SK-MEL-5 (cell line): Measurements from ENCODE around the gene JMJD8. TPM values are rescaled to one million over a fixed set of nuclear protein-coding genes. Genes with fewer than 3 reads are reported as not detected.
A peak's percentile ranks its signal among the peaks of the same experiment; 100 is the strongest.

Experiments used
- DNase-seq: peaks from one replicate; pipeline ENCODE4 v3.0.0-alpha.2; 2016; ENCODE audit warnings: low read depth, low spot score
- in situ Hi-C: cut with HindIII; loops from 2 replicates; pipeline ENCODE4 v1.10.0; 2016; ENCODE audit warnings: low sequenced_read_pairs, high pct_unique_total_duplicates, low pct_unique_long_range_greater_than_20kb
- total RNA-seq: library from RNA; depleted of rRNA; stranded (reverse); fragments of >200 nt; shearing (Covaris generic); gene quantifications from 2 replicates; pipeline ENCODE4 v1.2.3, GENCODE V29; 2014

Gene JMJD8
- total RNA-seq, 1 experiment from 2014 or later, result 52.0 TPM

DNA sequence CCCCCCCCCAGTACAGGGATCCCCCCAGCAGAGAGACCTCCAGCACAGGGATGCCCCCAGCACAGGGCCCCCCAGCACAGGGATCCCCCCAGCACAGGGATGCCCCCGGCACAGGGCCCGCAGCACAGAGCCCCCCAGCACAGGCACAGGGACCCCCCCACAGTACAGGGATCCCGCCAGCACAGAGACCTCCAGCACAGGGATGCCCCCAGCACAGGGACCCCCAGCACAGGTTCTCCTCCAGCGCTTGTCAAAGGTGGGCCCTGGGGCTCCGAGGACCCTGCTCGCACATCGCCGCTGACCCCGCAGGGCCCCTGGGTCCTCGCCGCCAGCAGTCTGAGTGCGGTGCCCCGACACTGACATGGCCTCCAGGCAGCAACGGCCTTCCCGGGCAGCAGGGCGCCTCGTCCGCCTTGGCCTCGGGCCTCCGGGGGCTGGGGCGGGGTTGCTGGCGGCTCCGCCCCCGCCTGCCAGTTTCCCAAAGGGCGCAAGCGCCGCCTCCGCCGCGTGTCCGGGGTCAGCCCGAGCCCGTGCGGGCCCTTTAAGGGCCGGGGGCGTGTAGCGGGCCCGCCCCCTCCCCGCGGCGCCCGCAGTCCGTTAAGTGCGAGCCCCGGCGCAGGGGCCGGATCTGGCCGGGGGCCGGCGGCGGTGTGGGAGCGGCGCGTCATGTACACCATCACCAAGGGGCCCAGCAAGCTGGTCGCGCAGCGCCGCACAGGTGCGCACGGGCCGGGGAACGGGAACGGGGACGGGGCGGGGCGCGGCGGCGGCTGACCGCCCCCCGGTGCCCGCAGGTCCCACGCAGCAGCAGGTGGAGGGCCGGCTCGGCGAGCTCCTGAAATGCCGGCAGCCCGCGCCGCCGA lies 42.6 kb downstream of the JMJD8 start, which contains the start of gene MCRIP2:
MCRIP2 (plus strand) TSS at position 503 of the 863 bp plus-strand sequence; CDS start at position 667, 164 bp downstream.
- in situ Hi-C loops, result no loop called here
- DNase-seq, result peak; percentile 71

DNA sequence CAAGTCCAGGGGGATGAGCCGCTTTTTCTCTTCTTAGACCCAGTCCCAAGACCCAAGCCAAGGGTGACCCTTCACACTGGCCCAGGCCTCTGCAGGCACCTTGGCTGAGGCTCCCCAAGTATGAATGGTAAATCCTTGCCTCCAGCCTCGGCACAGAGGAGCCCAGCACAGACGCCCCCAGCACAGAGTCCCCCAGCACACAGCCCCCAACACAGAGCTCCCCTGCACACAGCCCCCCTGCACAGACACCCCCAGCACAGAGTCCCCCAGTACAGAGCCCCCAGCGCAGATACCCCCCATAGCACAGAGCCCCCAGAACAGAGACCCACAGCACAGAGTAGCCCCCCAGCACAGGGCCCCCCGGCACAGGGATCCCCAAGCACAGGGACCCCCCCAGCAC lies 43.5 kb downstream of the JMJD8 start:
- DNase-seq, result no peak
- in situ Hi-C loops, result no loop called here

DNA sequence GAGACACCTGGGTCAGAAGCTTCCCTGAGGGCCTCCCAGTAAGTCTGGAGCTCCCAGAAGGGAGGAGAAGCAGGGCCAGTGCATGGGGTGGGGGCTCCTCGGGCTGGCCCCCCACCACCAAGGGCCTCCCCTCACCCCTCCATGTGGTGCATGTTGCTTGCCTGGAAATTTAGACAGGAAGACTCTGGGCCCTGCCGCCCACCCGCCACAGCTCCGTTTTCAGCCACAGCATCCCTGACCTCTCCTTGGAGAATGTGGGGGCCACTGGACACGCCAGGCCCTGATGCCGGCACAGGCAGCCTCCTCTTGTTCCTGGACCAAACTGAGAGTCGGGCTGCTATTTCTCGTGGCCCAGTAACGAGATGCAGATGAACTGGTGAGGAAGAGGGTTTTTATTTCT lies 45.3 kb downstream of the JMJD8 start:
- in situ Hi-C loops, result no loop called here
- no peak for DNase-seq

DNA sequence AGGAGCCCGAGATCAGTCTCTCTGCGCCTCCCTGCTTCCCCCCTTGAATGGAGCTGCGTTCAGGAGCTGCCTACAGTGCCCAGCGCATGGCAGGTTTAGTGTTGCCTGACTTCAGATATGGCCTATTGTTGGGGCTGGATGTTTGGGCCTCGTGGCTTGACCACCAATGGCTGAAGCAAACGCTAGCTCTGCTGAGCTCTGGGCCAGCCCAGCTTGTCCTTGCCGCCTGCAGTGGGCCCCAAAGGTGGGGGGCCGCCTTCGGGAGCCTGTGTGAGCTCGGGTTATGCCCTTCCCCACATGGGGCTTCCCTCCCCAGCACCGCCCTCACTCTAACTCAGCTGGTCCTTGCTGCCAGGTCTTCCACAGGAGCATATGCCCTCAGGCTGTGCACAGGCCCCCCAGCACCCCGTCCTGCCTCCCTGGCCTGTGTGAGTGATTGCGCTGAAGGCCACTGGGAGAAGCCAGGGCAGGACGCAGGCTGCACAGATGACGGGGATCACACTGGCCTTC lies 46.0 kb downstream of the JMJD8 start:
- in situ Hi-C loops, result no loop called here

DNA sequence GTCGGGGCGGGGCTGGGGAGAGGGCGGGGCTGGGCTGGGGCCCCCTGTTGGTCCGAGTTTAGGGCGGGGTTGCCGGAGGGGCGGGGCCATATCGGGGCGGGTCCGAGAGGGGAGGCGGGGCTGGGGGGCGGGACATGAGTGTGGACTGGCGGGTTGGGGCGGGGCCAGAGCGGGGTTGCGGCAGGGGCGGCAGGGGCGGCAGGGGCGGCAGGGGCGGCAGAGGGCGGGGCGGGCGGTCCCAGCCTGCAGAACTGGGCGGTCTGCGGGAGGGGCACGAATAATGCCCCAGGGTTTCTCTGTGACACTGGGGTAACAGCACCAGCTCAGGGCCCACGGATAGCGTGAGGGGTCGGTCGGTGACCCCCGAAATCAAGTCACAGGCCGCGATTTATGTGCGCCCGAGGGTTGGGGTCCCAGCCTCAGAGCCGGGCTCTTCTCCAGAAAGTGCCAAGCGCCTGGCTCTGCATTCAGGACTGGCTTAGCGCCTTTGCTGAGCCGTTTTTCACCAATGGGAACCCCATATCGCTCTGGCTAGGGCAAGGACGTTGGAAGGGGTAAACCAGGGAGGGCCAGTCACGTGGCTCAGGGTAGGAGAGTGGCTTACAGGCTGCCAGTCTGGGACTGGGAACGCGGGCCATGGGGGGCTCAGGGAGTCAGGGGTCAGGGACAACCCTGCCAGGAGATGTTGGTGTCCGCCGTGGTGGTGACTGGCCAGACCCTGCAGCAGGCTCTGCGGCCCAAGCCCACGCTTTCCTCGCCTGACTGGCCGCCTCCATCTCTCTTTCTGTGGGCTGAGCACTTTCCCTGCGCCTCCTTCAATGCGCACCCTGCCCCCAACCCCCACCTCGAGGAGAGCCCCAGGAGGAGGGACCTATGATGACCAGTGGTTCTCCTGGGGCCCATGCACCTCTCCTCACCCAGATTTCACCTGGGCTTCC lies 46.8 kb downstream of the JMJD8 start:
- in situ Hi-C loops, result no loop called here
- DNase-seq, result peak; percentile 84

More for the DNA sequence above, 46.0 kb downstream of the JMJD8 start:
- no peak for DNase-seq

DNA sequence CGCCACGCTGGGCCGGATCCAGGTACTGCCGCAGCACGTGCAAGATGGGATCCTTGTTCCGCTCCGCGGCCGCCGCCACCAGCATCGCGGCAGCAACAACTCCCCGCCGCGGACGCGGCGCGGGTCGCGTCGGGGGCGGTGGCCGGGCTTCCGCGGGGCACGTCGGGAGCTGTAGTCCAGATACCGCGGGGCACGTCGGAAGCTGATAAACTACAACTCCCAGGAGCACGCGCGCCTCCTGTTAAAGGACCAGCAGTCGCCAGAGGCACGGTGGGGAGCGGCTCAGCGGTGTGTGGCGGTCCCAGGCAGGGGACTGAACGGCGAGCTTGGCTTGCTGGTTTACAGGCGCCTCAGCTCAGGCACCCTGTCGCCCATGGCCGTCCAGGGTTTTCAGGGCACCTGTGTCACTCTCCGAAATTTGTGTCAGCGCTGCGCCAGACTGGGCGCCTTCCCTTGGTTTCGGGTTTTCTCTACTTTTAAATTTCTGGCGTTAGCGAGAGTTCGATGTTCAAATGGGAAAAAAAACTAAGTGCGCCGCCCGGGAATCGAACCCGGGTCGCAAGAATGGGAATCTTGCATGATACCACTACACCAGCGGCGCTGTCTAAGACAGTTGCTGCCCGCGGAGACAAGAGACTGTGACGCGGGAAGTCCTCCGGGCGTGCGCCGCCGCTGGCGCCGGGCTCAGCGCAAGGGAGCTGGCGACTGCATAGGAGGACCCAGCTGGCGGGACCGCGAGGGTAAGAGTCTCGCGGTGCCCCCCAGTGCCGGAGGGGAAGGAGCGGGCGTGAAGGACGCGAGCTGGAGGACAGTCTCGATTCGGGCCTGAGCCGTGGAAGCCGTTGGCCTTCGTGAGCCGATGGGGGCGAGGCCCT lies 47.7 kb downstream of the JMJD8 start, which contains the start of gene METTL26:
METTL26 (minus strand) TSS at position 100 of the 875 bp plus-strand sequence; CDS start at position 85, 15 bp downstream.
- peak; percentile 94 for DNase-seq
- in situ Hi-C loops, result no loop called here

DNA sequence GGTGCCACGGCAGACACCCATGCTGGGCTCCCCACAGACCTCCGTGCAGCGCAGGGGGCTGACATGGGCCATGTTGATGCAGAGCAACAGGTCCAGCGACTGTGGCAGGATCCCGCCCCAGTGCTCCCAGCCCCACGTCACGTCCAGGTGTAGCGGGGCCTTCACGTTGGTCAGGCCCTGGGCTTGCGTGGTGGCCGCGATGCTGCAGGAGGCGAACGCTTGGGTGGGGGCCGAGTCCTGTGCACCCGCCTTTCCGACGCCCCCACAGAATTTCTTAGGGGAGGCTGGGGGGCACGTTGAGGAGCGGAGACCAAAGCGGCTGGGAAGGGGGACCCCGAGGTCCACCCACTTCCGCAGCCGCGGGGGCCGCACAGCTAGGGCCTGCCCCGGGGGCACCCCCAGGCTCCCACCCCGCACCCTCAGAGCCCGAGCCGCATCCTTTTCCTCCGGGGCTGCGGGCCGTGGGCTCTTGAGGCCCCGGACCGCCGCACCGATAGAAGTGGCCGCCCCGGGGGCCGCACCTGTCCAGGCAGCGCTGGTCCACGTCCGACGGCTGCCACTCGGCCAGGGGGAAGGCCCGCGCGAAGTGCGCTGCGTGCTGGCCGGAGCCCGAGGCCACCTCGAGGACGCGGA lies 48.4 kb downstream of the JMJD8 start:
- in situ Hi-C loops, result no loop called here
- no peak for DNase-seq

DNA sequence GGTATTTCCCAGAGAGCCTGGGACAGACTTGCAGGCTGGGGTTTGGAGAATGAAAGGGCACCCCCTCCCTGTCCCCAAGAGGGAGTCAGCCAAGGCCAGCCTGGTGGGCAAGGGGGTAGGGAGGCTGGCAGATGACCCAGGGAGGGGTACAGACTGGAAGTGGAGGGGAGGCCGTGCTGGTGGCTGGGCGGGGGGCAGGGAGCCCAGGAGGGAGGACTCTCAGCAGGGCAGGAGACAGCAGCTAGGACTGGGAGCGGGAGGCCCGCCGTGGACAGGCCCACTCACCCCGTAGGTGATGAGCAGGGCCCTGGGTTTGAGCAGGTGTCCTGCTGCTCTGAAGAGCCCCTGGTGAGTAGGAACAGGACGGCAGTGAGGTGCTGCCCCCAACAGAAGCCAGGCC lies 49.1 kb downstream of the JMJD8 start:
- DNase-seq, result no peak
- in situ Hi-C loops, result no loop called here

DNA sequence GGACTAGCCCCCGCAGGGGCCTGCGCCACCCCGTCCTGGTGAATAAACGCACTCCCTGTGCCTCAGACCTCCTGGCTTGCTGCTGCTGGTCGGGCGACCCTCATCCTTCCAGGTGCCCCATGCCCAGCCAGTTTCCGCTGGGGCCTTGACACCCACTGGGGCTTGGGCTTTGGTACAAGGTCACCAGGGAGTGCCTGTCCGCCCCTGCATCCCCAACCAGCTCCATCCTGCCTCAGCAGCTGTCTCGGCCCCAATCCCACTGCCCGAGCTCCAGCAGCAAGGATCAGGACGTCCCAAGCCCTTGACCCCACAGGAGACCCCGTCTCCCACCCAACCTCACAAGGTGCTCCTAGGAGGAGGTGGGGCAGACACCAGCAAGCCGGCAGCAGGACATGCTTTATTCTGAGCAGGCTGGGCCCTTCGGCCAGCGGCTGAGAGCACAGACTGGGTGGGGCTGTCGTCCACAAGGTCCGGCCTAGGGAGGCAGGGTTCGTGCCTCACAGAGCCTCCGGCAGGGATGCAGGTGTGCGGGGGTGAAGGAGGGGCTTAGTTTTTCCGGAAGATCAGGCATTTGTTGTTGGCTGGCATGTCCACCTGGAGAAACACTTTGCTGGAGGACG lies 50.0 kb downstream of the JMJD8 start:
- no peak for DNase-seq
- in situ Hi-C loops, result no loop called here

DNA sequence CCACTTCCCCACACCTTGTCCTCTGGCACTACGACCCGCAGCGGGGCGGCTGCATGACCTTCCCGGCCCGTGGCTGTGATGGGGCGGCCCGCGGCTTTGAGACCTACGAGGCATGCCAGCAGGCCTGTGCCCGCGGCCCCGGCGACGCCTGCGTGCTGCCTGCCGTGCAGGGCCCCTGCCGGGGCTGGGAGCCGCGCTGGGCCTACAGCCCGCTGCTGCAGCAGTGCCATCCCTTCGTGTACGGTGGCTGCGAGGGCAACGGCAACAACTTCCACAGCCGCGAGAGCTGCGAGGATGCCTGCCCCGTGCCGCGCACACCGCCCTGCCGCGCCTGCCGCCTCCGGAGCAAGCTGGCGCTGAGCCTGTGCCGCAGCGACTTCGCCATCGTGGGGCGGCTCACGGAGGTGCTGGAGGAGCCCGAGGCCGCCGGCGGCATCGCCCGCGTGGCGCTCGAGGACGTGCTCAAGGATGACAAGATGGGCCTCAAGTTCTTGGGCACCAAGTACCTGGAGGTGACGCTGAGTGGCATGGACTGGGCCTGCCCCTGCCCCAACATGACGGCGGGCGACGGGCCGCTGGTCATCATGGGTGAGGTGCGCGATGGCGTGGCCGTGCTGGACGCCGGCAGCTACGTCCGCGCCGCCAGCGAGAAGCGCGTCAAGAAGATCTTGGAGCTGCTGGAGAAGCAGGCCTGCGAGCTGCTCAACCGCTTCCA lies 50.6 kb downstream of the JMJD8 start:
- in situ Hi-C loops, result no loop called here
- DNase-seq, result no peak

DNA sequence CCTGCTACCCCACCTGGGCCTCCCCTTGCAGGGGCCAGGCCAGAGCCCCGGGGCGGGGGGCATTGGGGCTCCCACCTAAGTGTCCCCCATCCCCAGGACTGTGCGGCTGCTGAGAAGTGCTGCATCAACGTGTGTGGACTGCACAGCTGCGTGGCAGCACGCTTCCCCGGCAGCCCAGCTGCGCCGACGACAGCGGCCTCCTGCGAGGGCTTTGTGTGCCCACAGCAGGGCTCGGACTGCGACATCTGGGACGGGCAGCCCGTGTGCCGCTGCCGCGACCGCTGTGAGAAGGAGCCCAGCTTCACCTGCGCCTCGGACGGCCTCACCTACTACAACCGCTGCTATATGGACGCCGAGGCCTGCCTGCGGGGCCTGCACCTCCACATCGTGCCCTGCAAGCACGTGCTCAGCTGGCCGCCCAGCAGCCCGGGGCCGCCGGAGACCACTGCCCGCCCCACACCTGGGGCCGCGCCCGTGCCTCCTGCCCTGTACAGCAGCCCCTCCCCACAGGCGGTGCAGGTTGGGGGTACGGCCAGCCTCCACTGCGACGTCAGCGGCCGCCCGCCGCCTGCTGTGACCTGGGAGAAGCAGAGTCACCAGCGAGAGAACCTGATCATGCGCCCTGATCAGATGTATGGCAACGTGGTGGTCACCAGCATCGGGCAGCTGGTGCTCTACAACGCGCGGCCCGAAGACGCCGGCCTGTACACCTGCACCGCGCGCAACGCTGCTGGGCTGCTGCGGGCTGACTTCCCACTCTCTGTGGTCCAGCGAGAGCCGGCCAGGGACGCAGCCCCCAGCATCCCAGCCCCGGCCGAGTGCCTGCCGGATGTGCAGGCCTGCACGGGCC lies 51.4 kb downstream of the JMJD8 start:
- in situ Hi-C loops, result no loop called here
- DNase-seq, result no peak

DNA sequence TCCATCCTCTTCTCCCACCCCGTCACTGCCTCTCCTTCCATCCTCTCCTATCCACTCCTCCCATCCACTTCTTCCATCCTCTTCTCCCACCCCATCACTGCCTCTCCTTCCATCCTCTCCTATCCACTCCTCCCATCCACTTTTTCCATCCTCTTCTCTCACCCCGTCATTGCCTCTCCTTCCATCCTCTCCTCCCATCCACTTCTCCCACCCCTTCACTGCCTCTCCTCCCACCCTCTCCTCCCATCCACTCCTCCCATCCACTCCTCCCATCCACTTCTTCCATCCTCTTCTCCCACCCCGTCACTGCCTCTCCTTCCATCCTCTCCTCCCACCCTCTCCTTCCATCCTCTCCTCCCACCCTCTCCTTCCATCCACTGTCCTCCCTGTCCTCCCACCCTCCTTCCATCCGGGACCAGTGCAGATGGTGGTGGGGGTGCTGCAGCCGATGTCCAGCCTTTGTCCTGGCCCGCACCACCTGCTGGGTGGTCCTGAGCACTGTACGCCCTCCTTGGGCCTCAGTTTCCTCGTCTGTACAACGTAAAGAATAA lies 52.3 kb downstream of the JMJD8 start:
- in situ Hi-C loops, result no loop called here
- no peak for DNase-seq
